PFSK-1 (cell line): ENCODE measurements around the gene ARL11.

Source experiments
- FOXP2 ChIP-seq: optimal IDR thresholded peaks from 2 replicates; pipeline ENCODE3; 2011; ENCODE audit warnings: borderline replicate concordance, control low read depth, inconsistent platforms; ENCODE audit not compliant: insufficient read depth; ENCODE audit errors: extremely low read length, extremely low read depth
- POLR2AphosphoS5 ChIP-seq: IDR thresholded peaks from 2 replicates; pipeline ENCODE4 v1.6.1; 2012; ENCODE audit warnings: low read depth, mild to moderate bottlenecking, control low read depth, low read length, moderate library complexity
- REST ChIP-seq, 2 experiments: IDR thresholded peaks; 2 replicates each; pipeline versions ENCODE4 v1.6.1 to v1.8.0; 2011 to 2012; ENCODE audit warnings: low read depth in 2 of 2, low read length in 2 of 2, control low read depth in 1 of 2, inconsistent platforms in 1 of 2, mild to moderate bottlenecking in 1 of 2, moderate library complexity in 1 of 2; ENCODE audit not compliant: insufficient read depth in 1 of 2
- SIN3A ChIP-seq: IDR thresholded peaks from 2 replicates; pipeline ENCODE4 v1.6.1; 2012; ENCODE audit warnings: mild to moderate bottlenecking, low read length, moderate library complexity, borderline replicate concordance; ENCODE audit not compliant: insufficient read depth
- TAF1 ChIP-seq: IDR thresholded peaks from 2 replicates; pipeline ENCODE4 v1.6.1; 2012; ENCODE audit warnings: low read length, control low read depth, borderline replicate concordance; ENCODE audit not compliant: insufficient read depth

ARL11 gene

GRCh38 chr13:49679246-49679645, 50.9 kb downstream of the ARL11 start:
- TF ChIP-seq TAF1 (no peak), SIN3A (no peak), REST (IDR thresholded peaks at IDR 0.05; ENCODE audit: insufficient read depth in 1 of 2, low read depth in 2 of 2, low read length in 2 of 2) (no peak), FOXP2 (no peak), POLR2AphosphoS5 (no peak)

- TF ChIP-seq TAF1, result no peak
- no peak for TF ChIP-seq REST (IDR thresholded peaks at IDR 0.05; ENCODE audit: insufficient read depth in 1 of 2, low read depth in 2 of 2, low read length in 2 of 2)
- no peak for TF ChIP-seq SIN3A
- no peak for TF ChIP-seq POLR2AphosphoS5
- TF ChIP-seq FOXP2, result no peak
Measured at GRCh38 chr13:49681842-49682435, 53.6 kb downstream of the ARL11 start.
